Mesenchymal stem cell (in vitro differentiated cells and primary cell): Measurements from ENCODE around the gene TRIM73.
"Not testable (repeated sequence)": the region's sequence is repeated elsewhere in the genome, so short reads cannot be mapped to it uniquely, and the experiment has no call there.

Experiments used
- DNase-seq: peaks from one replicate; pipeline ENCODE4 v3.0.0-alpha.2; 2013
- H2AFZ ChIP-seq: one replicate; pipeline ENCODE4 v1.6.1; 2013; ENCODE audit warnings: low read depth, mild to moderate bottlenecking, control low read depth, inconsistent platforms, low read length, moderate library complexity
- H2AK5ac ChIP-seq: 2 replicates; pipeline ENCODE4 v1.6.1; 2013; ENCODE audit warnings: low read length, moderate library complexity, mild to moderate bottlenecking, inconsistent platforms; ENCODE audit not compliant: severe bottlenecking
- H2BK120ac ChIP-seq: one replicate; pipeline ENCODE4 v1.6.1; 2013; ENCODE audit warnings: low read depth, mild to moderate bottlenecking, inconsistent platforms, low read length, moderate library complexity
- H2BK12ac ChIP-seq, 2 experiments: one replicate each; pipeline ENCODE4 v1.6.1; 2013; ENCODE audit warnings: inconsistent platforms in 2 of 2, low read length in 2 of 2, mild to moderate bottlenecking in 2 of 2, moderate library complexity in 2 of 2, control low read depth in 1 of 2
- H2BK15ac ChIP-seq: one replicate; pipeline ENCODE4 v1.6.1; 2013; ENCODE audit warnings: mild to moderate bottlenecking, low read depth, inconsistent platforms; ENCODE audit not compliant: poor library complexity, severe bottlenecking
- H2BK5ac ChIP-seq: 2 replicates; pipeline ENCODE4 v1.6.1; 2013; ENCODE audit warnings: low read depth, mild to moderate bottlenecking, low read length, control low read depth, inconsistent platforms; ENCODE audit not compliant: poor library complexity, severe bottlenecking
- H3K14ac ChIP-seq, 2 experiments: one replicate each; pipeline ENCODE4 v1.6.1; 2013; ENCODE audit warnings: inconsistent platforms in 2 of 2, low read length in 2 of 2, control low read depth in 1 of 2, mild to moderate bottlenecking in 1 of 2, moderate library complexity in 1 of 2
- H3K18ac ChIP-seq, 2 experiments: one replicate each; pipeline ENCODE4 v1.6.1; 2013; ENCODE audit warnings: inconsistent platforms in 2 of 2, low read length in 2 of 2, control low read depth in 1 of 2, low read depth in 1 of 2, mild to moderate bottlenecking in 1 of 2
- H3K23ac ChIP-seq, 2 experiments: one replicate each; pipeline ENCODE4 v1.6.1; 2013; ENCODE audit warnings: inconsistent platforms in 2 of 2, low read length in 2 of 2, mild to moderate bottlenecking in 2 of 2, moderate library complexity in 2 of 2, control low read depth in 1 of 2
- H3K27ac ChIP-seq: 2 replicates; pipeline ENCODE4 v1.5.1; 2013; ENCODE audit warnings: mild to moderate bottlenecking, moderate library complexity, low read length, control low read depth, inconsistent platforms; ENCODE audit not compliant: poor library complexity, severe bottlenecking
- H3K27me3 ChIP-seq, 2 experiments: 2 replicates each; pipeline versions ENCODE4 v1.6.1 to v1.7.0; 2013; ENCODE audit warnings: low read length in 2 of 2, mild to moderate bottlenecking in 2 of 2, moderate library complexity in 2 of 2, control low read depth in 1 of 2, inconsistent platforms in 1 of 2; ENCODE audit not compliant: control insufficient read depth in 1 of 2, insufficient read depth in 1 of 2
- H3K36me3 ChIP-seq, 2 experiments: 2 replicates each; pipeline versions ENCODE4 v1.6.1 to v1.7.0; 2013; ENCODE audit warnings: low read length in 2 of 2, control low read depth in 1 of 2, inconsistent platforms in 1 of 2, low read depth in 1 of 2, mild to moderate bottlenecking in 1 of 2; ENCODE audit not compliant: insufficient read depth in 2 of 2, control insufficient read depth in 1 of 2
- H3K4ac ChIP-seq, 2 experiments: one replicate each; pipeline ENCODE4 v1.6.1; 2013; ENCODE audit warnings: inconsistent platforms in 2 of 2, low read length in 2 of 2, mild to moderate bottlenecking in 2 of 2, moderate library complexity in 2 of 2, control low read depth in 1 of 2, low read depth in 1 of 2
- H3K4me1 ChIP-seq: 2 replicates; pipeline ENCODE4 v1.6.1; 2013; ENCODE audit warnings: low read depth, low read length, control low read depth; ENCODE audit not compliant: control insufficient read depth, insufficient read depth
- H3K4me2 ChIP-seq: 2 replicates; pipeline ENCODE4 v1.6.1; 2013; ENCODE audit warnings: low read length, mild to moderate bottlenecking, inconsistent platforms; ENCODE audit not compliant: poor library complexity, severe bottlenecking
- H3K4me3 ChIP-seq, 2 experiments: 2 replicates each; pipeline versions ENCODE4 v1.5.1 to v1.7.0; 2013; ENCODE audit warnings: low read length in 2 of 2, mild to moderate bottlenecking in 2 of 2, control low read depth in 1 of 2, low read depth in 1 of 2; ENCODE audit not compliant: insufficient read depth in 1 of 2
- H3K79me1 ChIP-seq: replicated peaks from 2 replicates; pipeline ENCODE4 v1.6.1; 2013; ENCODE audit warnings: mild to moderate bottlenecking, control low read depth, low read length, inconsistent platforms; ENCODE audit not compliant: poor library complexity, severe bottlenecking
- H3K9ac ChIP-seq: 2 replicates; pipeline ENCODE4 v1.7.0; 2013; ENCODE audit warnings: mild to moderate bottlenecking, low read length, moderate library complexity
- H3K9me3 ChIP-seq: 2 replicates; pipeline ENCODE4 v1.7.0; 2013; ENCODE audit warnings: mild to moderate bottlenecking, low read length; ENCODE audit not compliant: control insufficient read depth
- H4K8ac ChIP-seq: one replicate; pipeline ENCODE4 v1.6.1; 2013; ENCODE audit warnings: inconsistent platforms, mild to moderate bottlenecking, low read length, moderate library complexity
- H4K91ac ChIP-seq: one replicate; pipeline ENCODE4 v1.6.1; 2013; ENCODE audit warnings: mild to moderate bottlenecking, low read length, inconsistent platforms
- WGBS: methylation state at CpG from one replicate; pipeline ENCODE4 v1.1.7; 2013; ENCODE audit warnings: mixed read lengths; 5-methylcytosine and 5-hydroxymethylcytosine counted together

The TRIM73 gene

DNA sequence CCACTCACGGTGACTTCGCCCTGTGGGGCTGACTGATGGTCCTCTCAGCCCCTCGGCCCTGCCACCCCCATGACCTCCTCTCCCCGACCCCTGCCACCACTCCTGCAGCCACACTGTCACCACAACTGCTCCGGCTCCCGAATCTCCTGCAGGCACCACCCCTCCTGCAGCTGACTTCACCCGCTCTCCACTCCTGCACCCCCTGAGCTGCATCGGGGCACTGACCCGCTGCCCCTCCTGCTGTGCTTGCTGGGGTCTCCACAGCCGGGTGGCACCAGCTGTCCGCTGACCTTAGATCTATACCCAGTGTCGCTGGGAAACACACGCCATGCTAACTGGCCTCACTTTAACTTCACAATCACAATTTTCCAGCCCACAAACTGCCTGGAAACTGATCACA, 24.7 kb downstream of the TRIM73 start:
- not testable (repeated sequence) for H3K18ac ChIP-seq, H4K8ac ChIP-seq, H3K9me3 ChIP-seq, H2BK5ac ChIP-seq, H2AK5ac ChIP-seq, H3K79me1 ChIP-seq, H3K27ac ChIP-seq, H3K9ac ChIP-seq, H3K4me3 ChIP-seq, H4K91ac ChIP-seq, H3K4ac ChIP-seq, DNase-seq, H3K4me1 ChIP-seq, H3K4me2 ChIP-seq, H3K14ac ChIP-seq, H2AFZ ChIP-seq, H2BK12ac ChIP-seq, H3K27me3 ChIP-seq, H2BK15ac ChIP-seq, H3K23ac ChIP-seq, H2BK120ac ChIP-seq
- WGBS, result 95% methylated on average over 10 of the region's 13 CpGs
- H3K36me3 ChIP-seq, result peaks cover 29 to 62% of the 10 kb centered on the region in 2 experiments

DNA sequence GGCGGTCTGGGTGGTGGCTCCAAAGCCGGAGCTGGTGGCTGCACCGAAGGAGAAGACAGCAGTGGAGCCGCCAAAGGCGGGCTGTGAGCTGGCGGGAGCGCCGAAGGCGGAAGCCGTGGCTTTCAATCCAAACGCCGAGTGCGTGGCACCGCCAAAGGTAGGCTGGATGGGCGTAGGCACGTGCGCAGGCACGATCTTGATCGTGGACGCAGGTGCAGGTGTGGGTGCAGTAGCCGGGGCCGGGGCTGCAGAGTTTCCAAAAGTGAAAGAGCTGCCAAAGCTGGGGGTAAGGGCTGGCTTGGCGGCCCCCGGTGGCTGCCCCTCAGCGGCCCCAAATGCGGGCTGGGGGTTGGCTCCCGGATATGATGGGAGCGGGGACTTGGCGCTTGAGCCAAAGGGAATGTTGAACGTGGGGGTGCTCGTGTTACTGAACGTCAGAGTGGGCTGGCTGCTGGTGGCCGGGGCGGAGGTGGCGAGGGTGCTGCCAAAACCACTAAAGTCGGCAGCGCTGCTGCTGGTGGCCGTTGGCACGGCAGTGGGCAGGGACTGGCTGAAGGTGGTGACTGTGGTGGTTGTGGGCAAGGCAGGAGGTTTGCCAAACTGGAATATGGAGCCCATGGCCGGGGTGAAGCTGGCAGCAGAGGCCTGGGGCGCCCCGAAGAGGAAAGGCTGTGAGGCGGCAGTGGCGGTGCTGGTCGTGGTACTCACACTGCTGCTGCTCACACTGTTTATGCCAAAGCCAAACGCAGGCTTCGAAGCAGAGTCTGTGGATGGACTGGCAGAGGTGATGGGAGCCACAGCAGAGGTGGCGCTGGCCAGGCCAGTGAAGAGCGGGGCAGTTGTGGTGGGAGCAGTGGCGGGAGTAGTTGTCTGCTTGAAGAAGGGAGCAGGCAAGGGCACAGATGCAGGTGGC, 26.6 kb downstream of the TRIM73 start:
- 100% methylated on average over 19 of the region's 50 CpGs for WGBS
- H2BK120ac ChIP-seq, H3K27ac ChIP-seq: not testable (repeated sequence)

DNA sequence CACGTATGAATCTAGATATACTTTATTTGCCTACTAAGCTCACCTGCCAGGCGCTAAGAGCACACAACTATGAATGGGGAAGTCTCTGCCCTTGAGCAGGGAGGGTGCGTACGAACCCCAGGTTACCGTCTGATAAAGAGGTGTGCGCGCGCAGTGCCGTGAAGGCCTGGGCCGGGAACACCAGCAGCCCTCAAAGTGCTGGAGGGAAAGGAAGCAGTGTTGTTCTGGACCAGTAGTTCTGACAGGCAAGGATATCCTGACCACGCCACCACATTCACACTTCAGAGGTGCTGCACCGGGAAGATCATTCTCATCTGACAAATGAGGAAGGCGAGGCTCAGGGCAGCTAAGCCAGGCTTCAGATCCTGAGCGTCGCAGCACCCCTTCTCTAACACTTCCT, 28.1 kb downstream of the TRIM73 start:
- H3K9me3 ChIP-seq, H2AFZ ChIP-seq, H3K14ac ChIP-seq, H3K9ac ChIP-seq, H2AK5ac ChIP-seq, H3K23ac ChIP-seq, H3K27me3 ChIP-seq, H3K4me1 ChIP-seq, H3K27ac ChIP-seq, H4K91ac ChIP-seq, H3K18ac ChIP-seq, H2BK5ac ChIP-seq, H2BK15ac ChIP-seq, H2BK120ac ChIP-seq, DNase-seq, H3K4ac ChIP-seq, H3K79me1 ChIP-seq, H3K4me3 ChIP-seq, H3K4me2 ChIP-seq, H2BK12ac ChIP-seq, H4K8ac ChIP-seq: not testable (repeated sequence)
- 90% methylated on average over 2 of the region's 15 CpGs for WGBS
- H3K36me3 ChIP-seq, result peaks cover 25 to 52% of the 10 kb centered on the region in 2 experiments

More for the DNA sequence above, 26.6 kb downstream of the TRIM73 start:
- not testable (repeated sequence) for H3K23ac ChIP-seq, H3K9ac ChIP-seq, DNase-seq, H3K4me2 ChIP-seq, H2BK15ac ChIP-seq, H3K27me3 ChIP-seq, H3K4me1 ChIP-seq, H3K14ac ChIP-seq, H4K91ac ChIP-seq, H3K18ac ChIP-seq, H2BK12ac ChIP-seq, H2BK5ac ChIP-seq, H3K4ac ChIP-seq, H3K4me3 ChIP-seq, H4K8ac ChIP-seq, H3K79me1 ChIP-seq, H3K9me3 ChIP-seq, H2AK5ac ChIP-seq, H2AFZ ChIP-seq
- H3K36me3 ChIP-seq, result peaks cover 23 to 46% of the 10 kb centered on the region in 2 experiments

DNA sequence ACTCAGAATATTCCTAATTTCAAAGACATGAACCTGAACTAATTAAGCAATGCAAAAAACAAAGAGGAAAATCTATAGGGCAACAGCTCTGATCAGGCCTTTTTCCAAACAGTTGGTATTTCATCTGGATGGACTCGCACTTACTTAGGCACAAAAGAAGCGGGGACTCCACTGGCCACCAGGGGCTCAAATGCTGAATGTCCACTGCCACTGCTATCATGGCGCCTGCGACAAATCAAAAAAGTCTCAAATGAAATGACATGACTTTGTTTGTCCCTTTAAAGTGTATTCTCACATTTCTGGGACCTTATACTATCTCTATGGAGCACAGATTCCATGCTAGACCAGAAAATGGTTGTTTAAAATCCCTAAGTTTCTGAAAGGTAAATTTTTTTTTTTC, 43.6 kb downstream of the TRIM73 start:
- not testable (repeated sequence) for H2BK12ac ChIP-seq, H2AK5ac ChIP-seq, H3K18ac ChIP-seq, H2AFZ ChIP-seq, H2BK120ac ChIP-seq, H3K4me1 ChIP-seq, H3K23ac ChIP-seq, H3K27me3 ChIP-seq, H3K9me3 ChIP-seq, H3K9ac ChIP-seq, H3K4ac ChIP-seq, H3K4me2 ChIP-seq, H2BK5ac ChIP-seq, H3K4me3 ChIP-seq, H4K91ac ChIP-seq, H2BK15ac ChIP-seq, H3K27ac ChIP-seq, H3K14ac ChIP-seq, H4K8ac ChIP-seq
- peaks cover 30 to 63% of the 10 kb centered on the region in 2 experiments for H3K36me3 ChIP-seq
- H3K79me1 ChIP-seq, result peaks cover 15% of the 10 kb centered on the region
- 98% methylated on average over 2 of the region's 4 CpGs for WGBS
- peak; percentile 12 for DNase-seq
